K562 (cell line): ENCODE measurements around the gene HELZ2. TPM values are rescaled to one million over a fixed set of nuclear protein-coding genes. Genes with fewer than 3 reads are reported as not detected.
A peak's percentile ranks its signal among the peaks of the same experiment; 100 is the strongest.

Source experiments
- ATAC-seq: fragments of 200-7000 bp; cut with Tn5 transposase; 3 replicates; pipeline ENCODE4 v1.9.1; 2020; ENCODE audit warnings: moderate library complexity
- BruUV-seq: library from RNA; stranded (reverse); fragments of 400-500 nt; replicated peaks from 2 replicates; lab custom pipeline; 2021; lab: Mats Ljungman, UMichigan
- CTCF ChIA-PET: fragments of 300-600 bp; formaldehyde crosslinking; extraction: SDS; loops from one replicate; lab custom pipeline; 2021; ENCODE audit warnings: low intra/inter-chr PET ratio; lab: Yijun Ruan, JAX
- POLR2A ChIA-PET: fragments of 300-600, 350-650 bp; sonication (Branson Sonifier 250); formaldehyde crosslinking; extraction: SDS; loops from one replicate; lab custom pipeline; 2021; ENCODE audit warnings: antibody characterized with exemption, inconsistent platforms; lab: Yijun Ruan, JAX
- DNase-seq, 4 experiments: peaks; one replicate each; pipeline versions ENCODE4 v3.0.0 to v3.0.0-alpha.2; 2011 to 2018; ENCODE audit warnings: low spot score in 3 of 4, mixed read lengths in 3 of 4; ENCODE audit errors: extremely low read depth in 1 of 4
- FAIRE-seq: peaks from 2 replicates; lab custom pipeline; 2011; peaks lifted over from hg19 to GRCh38; lab: Jason Lieb, UNC
- H2AFZ ChIP-seq: 2 replicates; pipeline ENCODE4 v1.6.0; 2011; ENCODE audit warnings: low read depth, low read length, control low read depth, inconsistent platforms
- H3K27ac ChIP-seq: fragments of 200-600 bp; 3 replicates; pipeline ENCODE4 v1.8.0; 2011; ENCODE audit warnings: low read depth, mild to moderate bottlenecking, control low read depth, inconsistent platforms, low read length, moderate library complexity, mixed read lengths; ENCODE audit errors: extremely low read depth
- H3K27me3 ChIP-seq, 2 experiments: fragments of 300-600 bp in 1 of 2; 2 replicates in 1 of 2; 3 replicates in 1 of 2; pipeline versions ENCODE4 v1.6.0 to v1.8.0; 2011; ENCODE audit warnings: inconsistent platforms in 2 of 2, low read length in 2 of 2, mild to moderate bottlenecking in 1 of 2, mixed read lengths in 1 of 2, moderate library complexity in 1 of 2; ENCODE audit not compliant: control insufficient read depth in 2 of 2, insufficient read depth in 2 of 2
- H3K36me3 ChIP-seq: fragments of 300-600 bp; 3 replicates; pipeline ENCODE4 v1.8.0; 2011; ENCODE audit warnings: mild to moderate bottlenecking, low read length, inconsistent platforms; ENCODE audit not compliant: control insufficient read depth, insufficient read depth
- H3K4me1 ChIP-seq, 2 experiments: fragments of 200-600 bp in 1 of 2; replicated peaks in 1 of 2; 2 replicates in 1 of 2; 3 replicates in 1 of 2; pipeline versions ENCODE4 v1.5.1 to v1.8.0; 2011; ENCODE audit warnings: inconsistent platforms in 2 of 2, low read length in 2 of 2, mild to moderate bottlenecking in 1 of 2, mixed read lengths in 1 of 2, moderate library complexity in 1 of 2; ENCODE audit not compliant: control insufficient read depth in 2 of 2, insufficient read depth in 2 of 2
- H3K4me2 ChIP-seq: 2 replicates; pipeline ENCODE4 v1.6.1; 2011; ENCODE audit warnings: low read length, control low read depth, inconsistent platforms, mixed read lengths; ENCODE audit not compliant: insufficient read depth
- H3K4me3 ChIP-seq: fragments of 200-600 bp; sonication (generic), shearing (Covaris generic); 2 replicates; pipeline ENCODE4 v1.5.1; 2016; ENCODE audit warnings: control low read depth, inconsistent platforms
- H3K79me2 ChIP-seq: fragments of 200-600 bp; 3 replicates; pipeline ENCODE4 v1.8.0; 2011; ENCODE audit warnings: low read length, inconsistent platforms; ENCODE audit not compliant: control insufficient read depth, insufficient read depth
- H3K9ac ChIP-seq, 2 experiments: 2 replicates each; pipeline versions ENCODE4 v1.6.0 to v1.6.1; 2011; ENCODE audit warnings: low read depth in 2 of 2, low read length in 2 of 2, control low read depth in 1 of 2, inconsistent platforms in 1 of 2, mild to moderate bottlenecking in 1 of 2, mixed read lengths in 1 of 2; ENCODE audit not compliant: insufficient read depth in 1 of 2
- H3K9me1 ChIP-seq: one replicate; pipeline ENCODE4 v1.6.0; 2011; ENCODE audit warnings: inconsistent platforms, mild to moderate bottlenecking, low read length, moderate library complexity; ENCODE audit not compliant: control insufficient read depth, insufficient read depth
- H3K9me3 ChIP-seq: replicated peaks from 2 replicates; pipeline ENCODE4 v1.5.1; 2011; ENCODE audit warnings: low read depth, low read length, inconsistent platforms; ENCODE audit not compliant: control insufficient read depth, insufficient read depth
- H4K20me1 ChIP-seq: replicated peaks from 2 replicates; pipeline ENCODE4 v1.6.1; 2011; ENCODE audit warnings: low read length, inconsistent platforms, mixed read lengths; ENCODE audit not compliant: control insufficient read depth, insufficient read depth
- C11orf30 ChIP-seq: fragments of 450-650 bp; IDR thresholded peaks from 2 replicates; pipeline ENCODE4 v1.6.1; 2016; ENCODE audit warnings: low read depth, mild to moderate bottlenecking
- CBX1 ChIP-seq: sonication (generic); IDR thresholded peaks from 2 replicates; pipeline ENCODE4 v1.6.1; 2016; ENCODE audit warnings: antibody characterized with exemption, low read depth, mild to moderate bottlenecking
- FOS ChIP-seq: IDR thresholded peaks from 3 replicates; pipeline ENCODE4 v1.6.1; 2011; ENCODE audit not compliant: insufficient read length; ENCODE audit errors: extremely low read depth
- FOXJ2 ChIP-seq: fragments of 200-800 bp; sonication (Bioruptor generic); IDR thresholded peaks from 2 replicates; pipeline ENCODE4 v1.6.1; 2016; ENCODE audit warnings: missing genetic modification characterization, missing compliant biosample characterization
- KLF1 ChIP-seq: fragments of 450-650 bp; IDR thresholded peaks from 2 replicates; pipeline ENCODE4 v1.6.1; 2016; ENCODE audit warnings: missing genetic modification characterization, missing compliant biosample characterization
- KLF10 ChIP-seq: fragments of 250-450 bp; sonication (Bioruptor Pico); IDR thresholded peaks from 2 replicates; pipeline ENCODE4 v1.6.1; 2021; ENCODE audit warnings: matching md5 sums
- LEF1 ChIP-seq: fragments of 450-650 bp; IDR thresholded peaks from 2 replicates; pipeline ENCODE4 v1.6.1; 2016; ENCODE audit warnings: mild to moderate bottlenecking
- NELFE ChIP-seq: IDR thresholded peaks from 2 replicates; pipeline ENCODE4 v1.6.1; 2011; ENCODE audit warnings: mild to moderate bottlenecking; ENCODE audit not compliant: insufficient read depth, insufficient read length
- NFE2 ChIP-seq: IDR thresholded peaks from 2 replicates; pipeline ENCODE4 v1.6.1; 2014; ENCODE audit warnings: antibody characterized with exemption, low read depth
- NR4A1 ChIP-seq, 2 experiments: fragments of 250-450 bp in 1 of 2; fragments of 450-650 bp in 1 of 2; sonication (Bioruptor Pico) in 1 of 2; IDR thresholded peaks; 2 replicates each; pipeline versions ENCODE4 v1.4.0 to v1.6.1; 2016 to 2020; ENCODE audit warnings: mild to moderate bottlenecking in 2 of 2, missing compliant biosample characterization in 1 of 2, missing genetic modification characterization in 1 of 2, moderate library complexity in 1 of 2
- POLR2B ChIP-seq: fragments of 450-650 bp; IDR thresholded peaks from 2 replicates; pipeline ENCODE4 v1.6.1; 2018; ENCODE audit warnings: low read depth; ENCODE audit not compliant: partially characterized antibody
- POLR2H ChIP-seq: IDR thresholded peaks from 2 replicates; pipeline ENCODE4 v1.6.1; 2016; ENCODE audit warnings: missing genetic modification characterization, low read depth, mild to moderate bottlenecking, control low read depth, missing compliant biosample characterization, moderate library complexity
- TAF9B ChIP-seq: fragments of 450-650 bp; IDR thresholded peaks from 2 replicates; pipeline ENCODE4 v1.6.1; 2018; ENCODE audit warnings: mild to moderate bottlenecking; ENCODE audit not compliant: partially characterized antibody
- THRAP3 ChIP-seq: fragments of 450-650 bp; IDR thresholded peaks from 2 replicates; pipeline ENCODE4 v1.6.1; 2016; ENCODE audit warnings: mild to moderate bottlenecking, inconsistent platforms, borderline replicate concordance
- ZNF253 ChIP-seq: fragments of 250-450 bp; sonication (Bioruptor Pico); conservative IDR thresholded peaks from 2 replicates; pipeline ENCODE4 v1.6.1; 2021; ENCODE audit warnings: mild to moderate bottlenecking
- ZNF785 ChIP-seq: fragments of 250-450 bp; sonication (Bioruptor Pico); IDR thresholded peaks from 2 replicates; pipeline ENCODE4 v1.4.0; 2020; ENCODE audit warnings: mild to moderate bottlenecking
- WGBS: fragments of 100-300 bp; shearing (Covaris generic); methylation state at CpG from one replicate; pipeline ENCODE4 v1.1.6; 2016; ENCODE audit warnings: low coverage, mixed read lengths; ENCODE audit not compliant: insufficient coverage; ENCODE audit errors: missing lambda C conversion rate; 5-methylcytosine and 5-hydroxymethylcytosine counted together
- in situ Hi-C: fragments of 300-500 bp; cut with MboI; formaldehyde crosslinking; loops from 4 replicates; pipeline ENCODE4 v1.15.0; 2018; ENCODE audit warnings: inconsistent platforms, mixed read lengths
- intact Hi-C: fragments of 100-400 bp; cut with micrococcal nuclease; formaldehyde crosslinking; loops from 2 replicates; pipeline ENCODE4 v1.14.2; 2022
- polyA plus RNA-seq, 8 experiments: library from polyadenylated mRNA; depleted of rRNA in 4 of 8; stranded (reverse) in 5 of 8; unstranded in 3 of 8; fragments of >200 nt; fragmentation: Nextera tagmentation in 2 of 8; fragmentation: Illumina TruSeq in 1 of 8; extraction: Ambion mirVana in 2 of 8; extraction: Trizol in 1 of 8; gene quantifications; 2 replicates each; pipeline versions ENCODE4 v1.2.1 to v1.2.3, GENCODE V29; 2011 to 2014; ENCODE audit warnings: inconsistent platforms in 1 of 8, missing spikeins in 1 of 8
- total RNA-seq, 7 experiments: library from RNA; depleted of rRNA in 6 of 7; stranded (reverse); fragments of >200 nt in 6 of 7; fragmentation: Illumina TruSeq in 2 of 7; extraction: Trizol in 2 of 7; gene quantifications; 2 replicates each; pipeline versions ENCODE4 v1.2.1 to v1.2.3, GENCODE V29; 2011 to 2021; ENCODE audit warnings: low replicate concordance in 1 of 7

The HELZ2 gene
- total and polyA plus RNA-seq, 9 of the 15 experiments (the other 6 are each of a cell fraction or from before 2014, with no cell fraction given), result 0.03 to 7.8 (median 2.9) TPM; not detected in 1

DNA sequence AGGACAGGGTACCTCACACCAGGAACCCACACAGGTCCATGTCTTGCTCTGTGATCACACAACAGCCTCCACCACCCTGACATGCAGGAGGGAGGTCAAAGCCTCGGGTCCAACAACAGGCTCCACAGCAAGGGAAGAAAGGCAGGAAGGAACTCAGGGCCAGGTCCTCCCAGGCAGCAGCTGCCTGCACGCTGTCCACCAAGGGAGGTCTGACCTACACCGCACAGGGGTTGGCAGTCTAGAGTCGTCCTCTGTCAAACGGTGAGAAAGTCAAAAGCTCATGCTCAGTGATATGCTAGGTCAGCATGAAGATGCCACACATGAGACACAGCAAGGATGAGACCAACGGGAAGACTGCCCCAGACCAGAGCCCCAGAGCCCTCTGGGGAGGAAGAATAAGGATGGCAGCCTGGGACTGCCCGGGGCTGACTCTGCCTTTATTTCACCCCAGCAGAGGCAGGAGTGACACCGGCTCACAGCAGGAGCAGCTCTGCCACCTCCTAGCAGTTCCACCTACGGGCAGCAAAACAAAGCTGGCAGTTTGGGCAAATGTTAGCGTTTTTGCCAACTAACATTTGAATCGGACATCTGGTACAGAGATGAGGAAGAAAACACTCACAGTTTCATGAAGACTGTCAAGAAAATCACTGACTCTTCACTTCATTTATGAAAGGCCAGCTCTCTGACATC is 44.4 kb upstream of the HELZ2 start:
- no TSS peak for BruUV-seq
- intact Hi-C loops, result no loop called here
- Histone ChIP-seq H3K27ac (no peak overlapping the region), H3K9me3 (no peaks in the 10 kb centered on the region), H3K9ac (0 out of 4 replicates have a peak overlapping the region, but pooled peaks of 1 of the 2 experiments have one; percentile 6), H2AFZ (no peak overlapping the region), H4K20me1 (no peaks in the 10 kb centered on the region), H3K9me1 (no peaks in the 10 kb centered on the region), H3K4me2 (no peak overlapping the region), H3K4me3 (no peak overlapping the region), H3K36me3 (peaks cover 47% of the 10 kb centered on the region; the same call in 2 of the 3 replicates), H3K27me3 (no peaks in the 10 kb centered on the region), H3K4me1 (peaks cover 0 to 7% of the 10 kb centered on the region in 2 experiments; a peak in 1 of 5 replicates), H3K79me2 (peaks cover 37% of the 10 kb centered on the region)
- no peak for ATAC-seq
- CTCF ChIA-PET, result no interaction called here
- TF ChIP-seq KLF1 (tag) (no peak), NELFE (no peak), ZNF785 (CRISPR knock-in tag) (no peak), KLF10 (no peak), TAF9B (no peak), CBX1 (no peak), ZNF253 (CRISPR knock-in tag) (no peak), NFE2 (no peak), POLR2B (no peak), FOS (no peak), C11orf30 (no peak), LEF1 (no peak), NR4A1 (CRISPR knock-in tag; IDR thresholded peaks at IDR 0.05) (no peak), NR4A1 (tag; IDR thresholded peaks at IDR 0.05) (no peak), THRAP3 (no peak), FOXJ2 (tag) (no peak), POLR2H (tag) (no peak)
- 80% methylated on average over 11 of the region's 11 CpGs for WGBS
- POLR2A ChIA-PET, result interaction anchor here (0.6 to 1.6 kb wide), 3 partner anchors 9 to 247 kb away, joined by 3 to 6 read pairs (median 3); partner anchors contain the start of genes GMEB2 and TPD52L2
- no peak for DNase-seq
- in situ Hi-C loops, result no loop called here
- FAIRE-seq, result no peak
